ENCODE data around the gene YEATS2.

The YEATS2 gene

GRCh38 chr3:183815951-183816475, 118.4 kb downstream of the YEATS2 start:
- no peak for DNase-seq

DNA sequence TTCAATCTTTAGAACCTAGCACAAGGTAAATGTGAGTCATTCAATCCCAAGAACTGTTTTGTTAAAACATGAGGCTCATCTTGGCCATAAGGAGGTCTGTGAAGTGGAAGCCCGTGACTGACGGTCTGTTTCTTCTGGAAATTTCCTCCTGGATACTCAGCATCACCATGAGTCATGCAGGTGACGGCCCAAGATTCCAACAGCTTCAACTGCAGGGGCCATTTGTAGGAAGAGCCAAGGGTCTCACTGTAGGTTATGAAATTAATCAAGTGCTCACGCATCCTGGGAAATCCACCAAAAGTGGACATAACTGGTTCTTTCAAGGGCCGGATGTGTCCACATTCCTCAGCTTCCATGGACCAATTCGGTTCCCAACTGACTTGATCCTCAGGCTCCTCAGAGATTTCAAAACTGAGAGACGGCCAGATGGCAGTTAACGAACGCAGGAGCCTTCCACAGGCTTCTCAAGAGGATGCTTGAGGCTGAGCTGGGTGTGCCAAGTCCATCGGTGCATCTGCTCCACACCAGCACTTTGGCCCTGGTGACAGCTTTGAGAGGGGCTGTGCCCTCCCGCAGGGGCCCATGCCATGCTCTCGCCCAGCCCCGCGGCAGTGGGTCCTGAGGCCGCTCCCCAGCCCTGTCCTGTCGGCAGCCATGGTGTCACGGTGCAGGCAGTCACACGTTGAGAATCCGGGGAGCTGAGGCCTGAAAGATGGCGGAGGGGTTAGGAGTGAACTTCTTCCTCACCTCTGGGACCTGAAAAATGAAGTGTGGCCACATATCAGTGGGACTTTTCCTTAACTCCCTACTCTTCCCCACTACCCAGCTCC, 119.3 kb downstream of the YEATS2 start:
- no peak for DNase-seq

GRCh38 chr3:183817639-183818038, 120.0 kb downstream of the YEATS2 start:
- no peak for DNase-seq

- no peak for DNase-seq
Measured at GRCh38 chr3:183818041-183818620, 120.5 kb downstream of the YEATS2 start.

GRCh38 chr3:183818706-183819624, 121.4 kb downstream of the YEATS2 start:
- no peak for DNase-seq

- no peak for DNase-seq
Measured at GRCh38 chr3:183819831-183820230, 122.2 kb downstream of the YEATS2 start.

GRCh38 chr3:183822631-183823030, 125.0 kb downstream of the YEATS2 start:
- DNase-seq = no peak

DNA sequence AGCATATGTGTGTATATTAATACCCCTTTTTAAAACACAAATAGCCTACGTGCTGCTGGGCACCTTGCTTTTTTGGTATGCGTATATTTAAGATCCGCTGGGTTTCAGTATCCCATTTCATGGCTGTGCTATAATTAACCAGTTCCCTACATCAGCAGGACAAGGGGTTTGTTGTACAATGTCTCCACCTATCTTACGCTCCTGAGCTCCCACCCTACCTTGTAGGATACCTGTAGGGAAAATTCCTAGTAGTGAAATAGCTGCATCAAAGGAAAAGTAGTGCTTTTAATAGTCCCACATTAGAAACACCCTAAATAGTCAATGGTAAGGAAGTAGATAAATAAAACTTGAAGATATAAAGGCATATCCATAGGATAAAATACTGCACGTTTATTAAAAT, 126.4 kb downstream of the YEATS2 start:
- no peak for DNase-seq

GRCh38 chr3:183824761-183825455, 127.3 kb downstream of the YEATS2 start:
- no peak for DNase-seq

- peak; percentile 11 for DNase-seq
Measured at GRCh38 chr3:183825456-183826161, 128.0 kb downstream of the YEATS2 start, which contains the start of gene MAP6D1. Gene MAP6D1, minus strand, starts transcription at chr3:183825577. Its CDS starts 30 bp downstream, at chr3:183825547.

DNA sequence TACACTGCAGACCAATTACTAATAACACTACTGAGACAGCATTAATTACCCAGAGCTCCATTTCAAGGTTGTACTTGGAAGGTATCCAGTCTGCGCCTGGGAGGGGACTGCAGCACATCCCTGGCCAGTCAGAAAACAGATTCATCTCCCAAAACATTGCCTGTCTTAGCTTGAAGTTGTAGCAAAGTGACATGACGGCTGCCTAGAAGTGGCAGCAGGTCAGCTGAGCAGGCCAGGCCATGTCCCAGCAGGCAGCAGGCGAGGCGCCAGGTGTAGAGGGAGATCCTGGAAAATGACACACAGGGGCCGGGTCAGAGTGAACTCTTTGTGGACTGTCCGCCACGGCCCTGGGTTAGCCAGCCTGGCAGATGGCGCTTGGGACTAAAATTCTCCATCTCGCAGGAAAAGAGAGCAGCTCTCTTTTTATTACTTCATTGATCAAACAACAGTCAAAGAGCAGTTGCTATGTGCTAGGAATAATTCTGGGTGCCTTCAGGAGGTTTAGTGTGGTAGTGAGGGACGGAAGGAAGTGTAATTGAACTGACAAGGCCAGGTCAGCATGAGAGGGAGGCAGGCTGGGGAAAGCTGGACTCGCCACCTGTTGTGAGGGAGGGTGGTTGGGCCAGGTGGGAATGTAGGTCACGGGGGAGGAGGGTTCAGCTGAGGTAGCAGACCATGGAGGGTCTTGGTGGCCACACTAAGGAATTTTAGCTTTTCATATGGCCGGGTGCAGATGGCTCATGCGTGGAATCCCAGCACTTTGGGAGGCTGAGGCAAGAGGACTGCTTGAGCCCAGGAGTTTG, 129.1 kb downstream of the YEATS2 start:
- DNase-seq = no peak

- DNase-seq = no peak
Measured at GRCh38 chr3:183827809-183828537, 130.4 kb downstream of the YEATS2 start.

GRCh38 chr3:183828538-183828870, 130.9 kb downstream of the YEATS2 start:
- DNase-seq = no peak

DNA sequence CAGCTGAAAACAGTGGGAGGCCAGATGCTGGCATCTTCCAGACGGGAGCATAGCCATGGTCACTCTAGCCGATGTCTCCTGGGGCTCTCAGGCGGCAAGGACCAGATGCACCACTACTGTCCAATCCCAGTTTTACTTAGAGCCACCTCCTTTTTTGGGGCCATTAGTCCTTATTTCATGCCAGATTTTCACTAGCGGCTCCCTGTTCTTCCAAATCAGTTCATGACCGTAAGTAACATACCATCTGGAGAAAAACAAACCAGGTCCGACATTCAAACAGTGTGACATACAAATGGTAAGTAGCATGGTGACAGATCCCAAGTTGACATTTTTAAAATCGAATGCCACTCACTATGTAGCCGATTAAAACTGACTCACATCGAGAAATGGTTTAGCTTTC, 131.9 kb downstream of the YEATS2 start:
- no peak for DNase-seq

GRCh38 chr3:183830187-183830586, 132.6 kb downstream of the YEATS2 start:
- no peak for DNase-seq

DNA sequence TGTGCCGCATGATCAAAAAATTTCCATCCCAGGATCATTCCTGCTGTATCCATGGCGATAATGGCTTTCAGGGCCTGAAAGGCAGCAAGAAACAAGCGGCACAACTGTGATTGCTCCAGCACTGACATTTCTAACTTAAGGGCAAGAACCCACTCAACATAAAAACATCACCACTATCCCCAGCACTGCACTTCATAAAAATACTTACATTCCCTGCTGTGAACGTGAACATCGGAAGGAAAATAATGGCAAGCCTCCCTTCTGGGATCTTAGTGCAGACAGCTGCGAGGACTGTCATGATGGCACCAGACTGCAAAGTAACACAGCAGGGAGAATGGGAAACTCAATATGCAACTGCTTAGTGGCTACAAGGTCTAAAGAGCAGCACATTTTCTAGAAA, 135.9 kb downstream of the YEATS2 start:
- no peak for DNase-seq

DNA sequence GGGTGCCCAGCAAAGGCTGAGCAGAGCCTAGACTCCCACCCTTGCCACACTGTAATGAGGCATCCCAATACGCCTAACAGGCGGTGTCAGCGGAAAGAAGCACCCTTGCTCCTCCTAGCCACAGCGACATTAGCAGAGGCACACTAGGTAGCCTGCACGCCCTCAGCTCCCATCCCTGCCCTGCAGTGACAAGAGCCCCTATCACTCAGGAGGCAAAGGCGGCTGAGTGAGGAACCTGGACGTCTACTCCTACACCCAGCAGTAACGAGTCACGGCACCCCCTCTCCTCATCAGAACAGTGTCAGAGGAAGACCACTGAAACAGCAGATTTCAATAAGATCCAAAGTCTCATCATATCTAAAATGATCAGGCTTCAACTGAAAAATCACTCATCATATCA, 139.8 kb downstream of the YEATS2 start:
- no peak for DNase-seq

DNA sequence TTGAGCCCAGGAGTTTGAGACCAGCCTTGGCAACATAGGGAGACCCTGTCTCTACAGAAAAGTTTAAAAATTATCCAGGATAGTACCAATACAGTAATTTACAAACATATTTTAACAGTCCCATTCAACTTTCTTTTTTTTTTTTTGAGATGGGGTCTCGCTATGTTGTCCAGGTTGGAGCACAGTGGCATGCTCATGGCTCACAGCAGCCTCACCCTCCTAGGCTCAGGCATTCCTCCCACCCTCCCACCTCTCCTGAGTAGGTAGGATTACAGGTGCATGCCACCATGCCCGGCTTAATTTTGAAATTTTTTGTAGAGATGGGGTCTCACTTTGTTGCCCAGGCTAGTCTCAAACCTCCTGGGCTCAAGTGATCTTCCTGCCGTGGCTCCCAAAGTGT, 140.3 kb downstream of the YEATS2 start:
- no peak for DNase-seq

DNA sequence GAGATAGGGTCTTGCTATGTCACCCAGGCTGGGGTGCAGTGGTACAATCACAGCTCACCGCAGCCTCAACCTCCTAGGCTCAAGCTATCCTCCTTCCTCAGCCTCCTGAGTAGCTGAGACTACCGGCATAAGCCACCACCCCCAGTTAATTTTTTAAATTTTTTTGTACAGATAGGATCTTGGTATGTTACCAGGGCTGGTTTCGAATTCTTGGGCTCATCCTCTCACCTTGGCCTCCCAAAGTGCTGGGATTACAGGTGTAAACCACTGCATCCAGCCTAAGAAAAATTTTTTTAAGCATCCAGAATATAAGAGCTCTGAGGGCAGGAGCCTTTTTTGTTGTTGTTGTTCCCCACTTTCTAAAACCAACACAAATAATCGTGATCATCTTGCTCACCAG, 142.2 kb downstream of the YEATS2 start:
- no peak for DNase-seq

- DNase-seq = no peak
Measured at GRCh38 chr3:183844606-183845005, 147.0 kb downstream of the YEATS2 start.

Measured in effector CD4-positive, alpha-beta T cell (primary cell).